Activated naive CD8-positive, alpha-beta T cell treated with anti-CD3 and anti-CD28 coated beads, Interleukin-2, amount 50 U/mL, for 24 hours (primary cell): ENCODE data around the gene SMARCAD1.
A peak's percentile ranks its signal among the peaks of the same experiment; 100 is the strongest.

Source experiments
- ATAC-seq: fragments of 150-1000 bp; cut with Tn5 transposase; one replicate; pipeline ENCODE4 v1.10.0; 2021
- DNase-seq: peaks from one replicate; pipeline ENCODE4 v3.0.0; 2021
- H3K27ac Mint-ChIP-seq: one replicate; pipeline ENCODE4 v1.8.0; 2021; ENCODE audit warnings: mild to moderate bottlenecking, mixed read lengths
- H3K27me3 Mint-ChIP-seq: one replicate; pipeline ENCODE4 v1.8.0; 2021; ENCODE audit warnings: mixed read lengths
- H3K36me3 Mint-ChIP-seq: one replicate; pipeline ENCODE4 v1.8.0; 2021; ENCODE audit warnings: low read depth, mixed read lengths
- H3K4me1 Mint-ChIP-seq: one replicate; pipeline ENCODE4 v1.8.0; 2021; ENCODE audit warnings: mixed read lengths
- H3K4me3 Mint-ChIP-seq: one replicate; pipeline ENCODE4 v1.8.0; 2021; ENCODE audit warnings: mild to moderate bottlenecking, moderate library complexity, mixed read lengths
- H3K9me3 Mint-ChIP-seq: one replicate; pipeline ENCODE4 v1.8.0; 2021; ENCODE audit warnings: mixed read lengths

The SMARCAD1 gene

GRCh38 chr4:94208918-94209317 lies 1.3 kb downstream of the SMARCAD1 start:
- peaks cover 43% of the 10 kb centered on the region for H3K36me3 Mint-ChIP-seq

GRCh38 chr4:94211861-94212260 lies 4.2 kb downstream of the SMARCAD1 start:
- Mint-ChIP-seq H3K27me3 (no peaks in the 10 kb centered on the region), H3K9me3 (no peaks in the 10 kb centered on the region), H3K36me3 (peaks cover 63% of the 10 kb centered on the region), H3K27ac (no peak overlapping the region), H3K4me1 (peaks cover 63% of the 10 kb centered on the region), H3K4me3 (no peak overlapping the region)
- no peak for DNase-seq
- no peak for ATAC-seq

More at GRCh38 chr4:94208918-94209317, 1.3 kb downstream of the SMARCAD1 start:
- ATAC-seq (no peak), DNase-seq (no peak)
- H3K4me1 Mint-ChIP-seq: peaks cover 48% of the 10 kb centered on the region
- H3K27ac Mint-ChIP-seq: peak overlapping the region; percentile 94
- H3K4me3 Mint-ChIP-seq: peak overlapping the region; percentile 89
- no peaks in the 10 kb centered on the region for H3K9me3 Mint-ChIP-seq
- no peaks in the 10 kb centered on the region for H3K27me3 Mint-ChIP-seq

GRCh38 chr4:94214703-94215319 lies 7.1 kb downstream of the SMARCAD1 start:
- H3K4me1 Mint-ChIP-seq: peaks cover 51% of the 10 kb centered on the region
- H3K27ac Mint-ChIP-seq: peak overlapping the region; percentile 71
- no peaks in the 10 kb centered on the region for H3K27me3 Mint-ChIP-seq
- peaks cover 66% of the 10 kb centered on the region for H3K36me3 Mint-ChIP-seq
- no peaks in the 10 kb centered on the region for H3K9me3 Mint-ChIP-seq
- ATAC-seq: peak; percentile 54
- H3K4me3 Mint-ChIP-seq: peak overlapping the region; percentile 2
- DNase-seq: no peak

GRCh38 chr4:94216394-94216793 lies 8.7 kb downstream of the SMARCAD1 start:
- H3K4me3 Mint-ChIP-seq: no peak overlapping the region
- no peak for ATAC-seq
- peaks cover 39% of the 10 kb centered on the region for H3K4me1 Mint-ChIP-seq
- peaks cover 55% of the 10 kb centered on the region for H3K36me3 Mint-ChIP-seq
- DNase-seq: no peak
- no peaks in the 10 kb centered on the region for H3K27me3 Mint-ChIP-seq
- H3K9me3 Mint-ChIP-seq: no peaks in the 10 kb centered on the region
- H3K27ac Mint-ChIP-seq: no peak overlapping the region

GRCh38 chr4:94219402-94219801 lies 11.7 kb downstream of the SMARCAD1 start:
- no peak overlapping the region for H3K27ac Mint-ChIP-seq
- DNase-seq (no peak), ATAC-seq (no peak)
- peaks cover 42% of the 10 kb centered on the region for H3K36me3 Mint-ChIP-seq
- H3K9me3 Mint-ChIP-seq: no peaks in the 10 kb centered on the region
- H3K4me3 Mint-ChIP-seq: no peak overlapping the region
- H3K27me3 Mint-ChIP-seq: no peaks in the 10 kb centered on the region
- peaks cover 27% of the 10 kb centered on the region for H3K4me1 Mint-ChIP-seq

GRCh38 chr4:94221916-94222315 lies 14.3 kb downstream of the SMARCAD1 start:
- DNase-seq: no peak
- no peak overlapping the region for H3K4me3 Mint-ChIP-seq

GRCh38 chr4:94225449-94225848 lies 17.8 kb downstream of the SMARCAD1 start:
- DNase-seq: no peak
- no peaks in the 10 kb centered on the region for H3K9me3 Mint-ChIP-seq
- H3K27me3 Mint-ChIP-seq: no peaks in the 10 kb centered on the region
- peaks cover 47% of the 10 kb centered on the region for H3K36me3 Mint-ChIP-seq
- H3K4me3 Mint-ChIP-seq: no peak overlapping the region
- H3K27ac Mint-ChIP-seq: no peak overlapping the region
- ATAC-seq: no peak
- peaks cover 11% of the 10 kb centered on the region for H3K4me1 Mint-ChIP-seq

More at GRCh38 chr4:94221916-94222315, 14.3 kb downstream of the SMARCAD1 start:
- ATAC-seq: peak; percentile 36
- Mint-ChIP-seq H3K27me3 (no peaks in the 10 kb centered on the region), H3K27ac (no peak overlapping the region), H3K9me3 (no peaks in the 10 kb centered on the region), H3K4me1 (peaks cover 16% of the 10 kb centered on the region), H3K36me3 (peaks cover 45% of the 10 kb centered on the region)

- Mint-ChIP-seq H3K9me3 (no peaks in the 10 kb centered on the region), H3K36me3 (peaks cover 42% of the 10 kb centered on the region), H3K27me3 (no peaks in the 10 kb centered on the region), H3K27ac (no peak overlapping the region), H3K4me1 (peaks cover 8% of the 10 kb centered on the region), H3K4me3 (no peak overlapping the region)
- DNase-seq (no peak), ATAC-seq (no peak)
Measured at GRCh38 chr4:94226763-94227162, 19.1 kb downstream of the SMARCAD1 start.

- no peak overlapping the region for H3K4me3 Mint-ChIP-seq
- DNase-seq (no peak), ATAC-seq (no peak)
- no peaks in the 10 kb centered on the region for H3K9me3 Mint-ChIP-seq
- H3K27me3 Mint-ChIP-seq: no peaks in the 10 kb centered on the region
- H3K27ac Mint-ChIP-seq: no peak overlapping the region
- H3K36me3 Mint-ChIP-seq: peaks cover 52% of the 10 kb centered on the region
- peaks cover 7% of the 10 kb centered on the region for H3K4me1 Mint-ChIP-seq
Measured at GRCh38 chr4:94228493-94229216, 21.0 kb downstream of the SMARCAD1 start.

GRCh38 chr4:94232519-94232918 lies 24.9 kb downstream of the SMARCAD1 start:
- Mint-ChIP-seq H3K4me3 (no peak overlapping the region), H3K27me3 (no peaks in the 10 kb centered on the region), H3K27ac (no peak overlapping the region), H3K36me3 (peaks cover 36% of the 10 kb centered on the region), H3K4me1 (no peaks in the 10 kb centered on the region), H3K9me3 (no peaks in the 10 kb centered on the region)
- ATAC-seq (no peak), DNase-seq (no peak)

GRCh38 chr4:94235825-94236224 lies 28.2 kb downstream of the SMARCAD1 start:
- DNase-seq (no peak), ATAC-seq (no peak)
- Mint-ChIP-seq H3K27ac (no peak overlapping the region), H3K4me3 (no peak overlapping the region), H3K36me3 (peaks cover 31% of the 10 kb centered on the region), H3K27me3 (no peaks in the 10 kb centered on the region), H3K9me3 (no peaks in the 10 kb centered on the region), H3K4me1 (no peaks in the 10 kb centered on the region)

GRCh38 chr4:94237271-94237670 lies 29.6 kb downstream of the SMARCAD1 start:
- Mint-ChIP-seq H3K27me3 (no peaks in the 10 kb centered on the region), H3K36me3 (peaks cover 38% of the 10 kb centered on the region), H3K9me3 (no peaks in the 10 kb centered on the region)

GRCh38 chr4:94238160-94238559 lies 30.5 kb downstream of the SMARCAD1 start:
- H3K9me3 Mint-ChIP-seq: no peaks in the 10 kb centered on the region
- peaks cover 41% of the 10 kb centered on the region for H3K36me3 Mint-ChIP-seq
- ATAC-seq (no peak), DNase-seq (no peak)
- H3K27me3 Mint-ChIP-seq: no peaks in the 10 kb centered on the region
- no peaks in the 10 kb centered on the region for H3K4me1 Mint-ChIP-seq
- H3K27ac Mint-ChIP-seq: no peak overlapping the region
- H3K4me3 Mint-ChIP-seq: no peak overlapping the region

More at GRCh38 chr4:94237271-94237670, 29.6 kb downstream of the SMARCAD1 start:
- no peak for DNase-seq
- no peak for ATAC-seq
- Mint-ChIP-seq H3K4me3 (no peak overlapping the region), H3K27ac (no peak overlapping the region), H3K4me1 (no peaks in the 10 kb centered on the region)

GRCh38 chr4:94240384-94240783 lies 32.7 kb downstream of the SMARCAD1 start:
- no peak overlapping the region for H3K4me3 Mint-ChIP-seq
- no peaks in the 10 kb centered on the region for H3K27me3 Mint-ChIP-seq
- H3K36me3 Mint-ChIP-seq: peaks cover 36% of the 10 kb centered on the region
- H3K4me1 Mint-ChIP-seq: no peaks in the 10 kb centered on the region
- DNase-seq (no peak), ATAC-seq (no peak)
- no peak overlapping the region for H3K27ac Mint-ChIP-seq
- no peaks in the 10 kb centered on the region for H3K9me3 Mint-ChIP-seq

- H3K27me3 Mint-ChIP-seq: no peaks in the 10 kb centered on the region
- H3K36me3 Mint-ChIP-seq: peaks cover 42% of the 10 kb centered on the region
- DNase-seq: no peak
- H3K4me1 Mint-ChIP-seq: no peaks in the 10 kb centered on the region
- no peak overlapping the region for H3K27ac Mint-ChIP-seq
- H3K9me3 Mint-ChIP-seq: no peaks in the 10 kb centered on the region
- no peak overlapping the region for H3K4me3 Mint-ChIP-seq
- no peak for ATAC-seq
Measured at GRCh38 chr4:94244087-94244828, 36.6 kb downstream of the SMARCAD1 start.
